DMS153 treated with DMSO at 0.1 percent for 48 hours (cell line): Measurements from ENCODE around the gene GTF2B.
"Not testable (repeated sequence)": the region's sequence is repeated elsewhere in the genome, so short reads cannot be mapped to it uniquely, and the experiment has no call there.

Source experiments
- DNase-seq: peaks from one replicate; lab custom pipeline; 2025; ENCODE audit not compliant: unreplicated experiment; lab: John Stamatoyannopoulos, UW

GTF2B gene

GRCh38 chr1:88888750-88889149 is 2.6 kb downstream of the GTF2B start:
- no peak for DNase-seq

DNA sequence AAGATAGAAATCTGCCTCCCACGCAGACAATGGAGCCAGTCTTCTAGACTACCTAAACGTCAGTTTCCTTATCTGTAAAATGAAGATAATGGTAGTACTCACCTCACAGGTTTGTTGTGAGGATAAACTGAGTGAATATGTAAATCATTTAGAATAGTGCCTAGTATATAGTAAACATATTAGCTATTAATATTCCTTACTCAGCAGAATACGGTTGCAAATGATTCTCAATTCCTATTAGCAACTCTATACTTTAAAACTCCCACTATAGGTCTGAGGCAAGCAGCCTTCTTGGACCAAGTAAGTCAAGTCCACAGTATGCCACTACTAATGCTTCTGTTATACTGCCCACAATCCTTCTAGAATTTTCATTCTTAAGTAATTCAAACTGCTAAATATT is 5.4 kb downstream of the GTF2B start:
- DNase-seq, result no peak

GRCh38 chr1:88883156-88883555 is 8.2 kb downstream of the GTF2B start:
- DNase-seq, result no peak

DNA sequence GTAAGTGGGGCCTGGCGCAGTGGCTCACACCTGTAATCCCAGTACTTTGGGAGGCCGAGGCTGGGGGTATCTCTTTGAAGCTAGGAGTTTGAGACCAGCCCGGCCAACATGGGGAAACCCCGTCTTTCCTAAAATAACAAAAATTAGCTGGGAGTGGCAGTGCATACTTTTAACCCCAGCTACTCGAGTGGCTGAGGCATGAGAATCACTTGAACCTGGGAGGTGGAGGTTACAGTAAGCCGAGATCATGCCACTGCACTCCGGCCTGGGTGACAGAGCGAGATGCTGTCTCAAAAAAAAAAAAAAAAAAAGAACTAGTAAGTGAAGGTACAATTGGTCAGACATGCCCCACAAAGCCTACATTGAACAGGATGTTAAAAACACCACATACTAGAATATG is 10.7 kb downstream of the GTF2B start:
- not testable (repeated sequence) for DNase-seq

DNA sequence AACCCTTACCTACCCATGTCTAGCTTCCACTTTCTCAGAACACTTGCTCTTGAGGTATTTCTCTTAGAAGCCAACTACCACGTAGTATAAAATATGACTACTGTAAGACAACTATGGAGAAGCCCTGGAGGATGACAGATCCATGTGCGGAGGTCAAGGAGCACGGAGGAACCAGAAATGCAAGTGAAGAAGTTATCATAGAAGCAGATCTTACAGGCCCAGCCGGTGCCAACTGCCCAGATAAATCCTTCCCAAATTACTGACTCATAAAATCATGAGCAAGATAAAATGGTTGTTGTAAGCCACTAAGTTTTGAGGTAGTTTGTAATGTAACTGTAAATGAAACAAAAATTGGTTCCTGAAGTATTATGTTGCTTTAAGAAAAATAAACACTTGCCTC is 12.6 kb downstream of the GTF2B start:
- DNase-seq, result no peak

- DNase-seq, result no peak
Measured at GRCh38 chr1:88877911-88878310, 13.5 kb downstream of the GTF2B start.

DNA sequence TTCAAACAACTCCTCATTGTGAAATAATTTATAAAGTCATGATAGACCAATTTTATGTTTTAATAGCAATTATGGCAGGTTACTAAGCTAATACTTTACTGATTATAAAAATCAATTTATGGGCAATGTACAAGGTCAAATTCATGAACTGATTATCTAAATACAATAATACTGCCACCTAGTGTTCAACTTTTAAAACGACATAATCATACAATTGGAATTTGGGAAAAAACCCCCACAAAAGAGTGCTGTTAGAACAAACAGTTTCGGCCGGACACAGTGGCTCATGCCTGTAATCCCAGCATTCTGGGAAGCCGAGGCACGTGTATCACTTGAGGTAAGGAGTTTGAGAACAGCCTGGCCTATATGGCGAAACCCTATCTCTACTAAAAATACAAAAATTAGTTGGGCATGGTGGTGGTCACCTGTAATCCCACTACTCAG is 14.0 kb downstream of the GTF2B start:
- peak; percentile 2 for DNase-seq

- no peak for DNase-seq
Measured at GRCh38 chr1:88876573-88877365, 14.6 kb downstream of the GTF2B start.

DNA sequence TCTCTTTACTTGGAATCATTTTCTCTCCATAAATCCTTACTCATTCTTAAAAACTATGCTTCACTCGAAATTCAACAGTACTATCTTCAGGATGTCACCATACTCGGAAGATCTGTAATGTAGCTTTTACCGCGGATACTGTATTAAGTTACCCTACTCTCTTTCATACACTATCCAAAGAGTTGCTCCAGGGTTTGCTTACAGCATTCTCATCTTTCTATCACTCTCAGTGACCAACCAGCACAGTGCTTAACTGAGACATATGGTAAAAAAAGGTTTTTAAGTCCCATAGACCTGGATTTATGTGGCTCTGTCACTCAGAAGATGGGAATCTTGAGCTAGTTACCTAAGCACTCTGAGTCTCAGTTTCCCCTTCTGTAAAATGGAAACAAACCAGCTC is 15.8 kb downstream of the GTF2B start:
- DNase-seq, result no peak

DNA sequence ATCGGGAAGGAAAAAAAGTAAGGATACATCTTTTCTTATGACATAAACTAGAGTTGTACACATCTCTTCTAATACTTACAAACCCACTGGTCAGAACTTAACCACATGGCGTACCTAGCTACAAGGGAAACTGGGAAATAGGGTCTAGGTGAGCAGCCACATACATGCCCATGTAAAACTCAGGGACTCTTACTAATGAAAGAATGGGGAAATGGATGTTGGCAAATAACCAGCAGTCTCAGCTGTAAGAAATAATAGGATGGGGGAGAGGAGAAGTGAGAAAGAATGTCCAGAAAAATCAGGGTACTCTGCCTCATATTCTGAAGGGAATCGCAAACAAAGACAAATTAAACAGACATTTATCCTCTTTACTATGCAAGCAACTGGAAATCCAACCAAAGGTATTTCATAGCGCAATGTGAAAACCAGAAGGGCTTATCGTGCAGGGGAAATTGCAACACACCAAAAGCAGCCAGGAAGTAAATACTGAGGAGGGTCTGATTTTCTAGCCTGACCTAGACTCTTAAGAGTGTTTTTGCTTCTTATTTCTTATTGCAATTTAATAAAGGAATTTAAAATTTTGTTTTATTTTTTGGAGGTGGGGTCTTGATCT is 17.5 kb downstream of the GTF2B start:
- no peak for DNase-seq

GRCh38 chr1:88869644-88870043 is 21.7 kb downstream of the GTF2B start:
- not testable (repeated sequence) for DNase-seq

- no peak for DNase-seq
Measured at GRCh38 chr1:88867743-88868521, 23.4 kb downstream of the GTF2B start.

- no peak for DNase-seq
Measured at GRCh38 chr1:88851303-88852063, 39.9 kb downstream of the GTF2B start.

GRCh38 chr1:88847643-88848042 is 43.7 kb downstream of the GTF2B start:
- no peak for DNase-seq

DNA sequence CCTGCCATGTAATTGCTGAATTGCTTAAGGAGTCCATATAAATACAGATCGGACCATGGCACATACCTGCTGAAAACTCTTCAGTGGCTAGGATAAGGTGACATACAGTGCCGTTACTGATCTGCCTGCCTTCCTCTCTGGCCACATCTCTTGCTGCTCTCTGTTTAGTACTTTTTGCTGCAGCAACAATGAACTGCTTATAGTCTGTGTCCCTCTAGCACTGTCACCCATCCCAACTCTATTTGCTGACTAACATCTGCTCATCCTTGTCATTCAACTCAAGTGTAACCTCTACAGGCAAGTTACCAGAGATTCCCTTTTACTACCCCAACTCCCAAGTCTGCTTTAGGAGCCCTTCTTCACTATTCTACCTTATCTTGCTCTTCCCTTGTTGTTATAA is 65.6 kb downstream of the GTF2B start:
- no peak for DNase-seq

GRCh38 chr1:88819642-88820041 is 71.7 kb downstream of the GTF2B start:
- not testable (repeated sequence) for DNase-seq

- no peak for DNase-seq
Measured at GRCh38 chr1:88813471-88813870, 77.9 kb downstream of the GTF2B start.

GRCh38 chr1:88812366-88812765 is 79.0 kb downstream of the GTF2B start:
- no peak for DNase-seq

DNA sequence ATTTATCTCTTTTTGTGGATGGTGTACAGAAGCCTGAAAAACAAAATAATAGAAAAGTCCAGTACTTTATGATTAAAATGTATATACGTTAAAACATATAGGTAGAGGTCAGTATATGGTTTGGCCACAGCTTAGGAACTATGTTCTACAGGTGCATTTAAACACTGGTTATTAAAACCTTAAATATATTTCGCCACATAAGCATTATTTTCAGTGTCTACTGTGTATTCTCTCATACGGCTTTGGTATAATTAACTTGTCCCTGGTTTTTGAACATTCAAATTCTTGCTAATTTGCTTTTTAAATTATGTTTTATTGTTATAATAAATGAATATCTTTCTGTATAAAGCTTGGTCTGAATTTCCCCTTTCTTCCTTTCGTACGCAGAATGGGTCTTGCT is 87.9 kb downstream of the GTF2B start:
- no peak for DNase-seq

GRCh38 chr1:88802950-88803349 is 88.4 kb downstream of the GTF2B start:
- no peak for DNase-seq
